ENCODE measurements around the gene METTL5. TPM values are rescaled to one million over a fixed set of nuclear protein-coding genes. Genes with fewer than 3 reads are reported as not detected.

The METTL5 gene
- 29.2 TPM for total RNA-seq

DNA sequence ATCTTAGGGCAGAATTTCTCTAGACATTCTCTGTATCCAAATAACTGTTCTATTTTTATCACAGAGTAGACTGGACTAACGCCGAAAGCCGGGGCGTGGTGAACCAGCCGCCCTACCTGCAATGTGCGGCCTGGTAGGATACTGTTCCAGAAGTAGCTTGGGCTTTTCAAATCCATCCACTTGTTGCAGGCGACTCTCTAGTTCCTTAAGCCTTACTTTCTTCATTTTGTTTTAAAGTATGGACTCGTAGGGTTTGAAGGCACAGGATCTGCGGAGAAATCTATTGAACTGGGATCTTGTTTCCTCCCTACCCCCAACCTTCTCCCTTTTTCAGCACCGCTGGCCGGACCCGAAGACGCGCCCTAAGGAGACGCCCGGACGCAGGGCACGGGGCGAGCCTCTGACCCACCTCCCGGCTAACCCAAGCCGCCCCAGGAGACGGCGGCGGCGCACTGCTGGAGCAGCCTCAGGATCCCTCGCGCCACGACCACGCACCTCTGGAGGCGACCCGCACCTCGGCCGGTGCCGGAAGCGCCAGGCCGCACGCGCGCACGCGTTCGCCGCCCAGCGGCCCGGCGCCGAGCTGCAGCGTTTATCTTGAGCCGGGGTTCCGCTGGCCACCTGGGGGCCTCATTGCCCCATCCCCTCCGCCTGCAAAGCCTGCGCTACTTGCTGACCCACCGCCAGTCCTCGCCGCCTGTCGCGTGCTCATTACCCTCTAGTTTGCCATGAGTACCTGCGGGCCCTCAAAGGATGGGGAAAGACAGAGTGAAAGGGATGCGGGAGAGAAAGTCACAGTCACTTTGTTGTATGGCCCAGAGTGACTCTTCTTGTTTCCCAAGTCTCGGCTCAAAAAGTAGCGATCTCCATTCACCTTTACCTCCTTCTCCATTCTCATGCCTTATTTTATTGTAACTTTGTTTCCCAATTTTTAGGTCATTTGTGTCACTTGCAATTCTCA lies at the start of gene METTL5:
Gene METTL5, minus strand, starts transcription at position 533 of the 961 bp plus-strand sequence. Its CDS starts 308 bp downstream, at position 225.

GRCh38 chr2:169827272-169828140 lies 2.8 kb upstream of the METTL5 start, which contains the start of gene UBR3:
Gene UBR3 (plus strand): TSS chr2:169827454. CDS start chr2:169827508, 54 bp downstream.

GRCh38 chr2:169798718-169799592 lies 25.8 kb downstream of the METTL5 start, which contains the start of gene SSB:
Gene SSB (plus strand): TSS chr2:169798871. CDS start chr2:169800961, 2,090 bp downstream.

Other genes starting within 250 kb of the METTL5 start
- gene PPIG, start 240.6 kb downstream of the METTL5 start, total RNA-seq: 68.1 TPM
- 1.2 TPM for gene CFAP210, start 130.5 kb downstream of the METTL5 start, total RNA-seq
- gene PHOSPHO2, start 130.4 kb downstream of the METTL5 start, total RNA-seq: 19.4 TPM
- gene KLHL23, start 91.1 kb downstream of the METTL5 start, total RNA-seq: 62.1 TPM
- gene SSB, start 26.0 kb downstream of the METTL5 start, total RNA-seq: 114 TPM
- gene UBR3, start 2.5 kb upstream of the METTL5 start, total RNA-seq: 167 TPM

Data from camera-type eye (tissue), 1 donor.